Stimulated activated CD8-positive, alpha-beta memory T cell treated with anti-CD3 and anti-CD28 coated beads, Interleukin-2, amount 100 ng/mL, for 48 hours (primary cell): ENCODE measurements around the gene CHCHD6.

Experiments used
- DNase-seq, 2 donors: peaks; one replicate each; pipeline ENCODE4 v3.0.0-alpha.2; 2020; ENCODE audit warnings: low read depth in 2 of 2

The CHCHD6 gene

DNA sequence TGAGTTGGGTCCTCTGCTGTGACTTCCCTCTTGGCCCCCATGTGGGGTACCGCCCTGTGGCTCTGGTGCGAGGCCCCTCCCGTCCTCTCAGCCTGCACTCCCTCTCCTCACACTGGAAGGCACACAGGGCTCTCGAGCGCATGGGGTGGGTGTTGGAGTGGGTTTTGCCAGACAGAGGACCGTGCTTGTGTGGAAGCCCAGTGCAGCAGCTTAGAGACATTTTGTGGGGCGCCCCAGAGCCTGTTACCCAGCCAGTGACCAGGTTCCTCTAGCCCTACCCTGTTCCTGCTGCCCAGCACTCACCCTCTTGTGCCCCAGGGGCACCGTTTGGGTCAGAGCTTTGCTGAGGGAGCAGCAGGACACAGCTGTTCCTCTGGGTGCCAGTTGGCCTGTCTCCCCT, 288.7 kb downstream of the CHCHD6 start:
- DNase-seq, result no peak

DNA sequence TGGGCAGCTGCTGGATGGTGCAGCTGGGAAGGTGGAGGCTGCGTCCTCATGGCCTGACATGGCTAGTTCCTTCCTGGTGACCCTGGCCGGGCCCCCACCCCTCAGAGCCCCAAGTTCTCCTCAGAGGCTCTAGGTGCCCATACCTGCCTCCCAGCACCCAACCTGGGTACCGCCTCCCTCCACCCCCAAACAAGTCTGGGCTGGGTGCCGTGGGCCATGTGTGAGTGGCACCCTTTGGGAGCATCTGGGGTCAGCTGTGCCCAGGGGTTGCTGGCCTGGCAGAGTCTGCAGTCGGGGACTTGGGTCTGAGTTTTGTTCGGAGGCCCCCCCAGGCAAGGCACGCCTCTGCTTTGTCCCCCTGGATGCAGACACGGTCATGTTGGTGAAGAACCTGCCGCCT, 289.4 kb downstream of the CHCHD6 start:
- no peak for DNase-seq

DNA sequence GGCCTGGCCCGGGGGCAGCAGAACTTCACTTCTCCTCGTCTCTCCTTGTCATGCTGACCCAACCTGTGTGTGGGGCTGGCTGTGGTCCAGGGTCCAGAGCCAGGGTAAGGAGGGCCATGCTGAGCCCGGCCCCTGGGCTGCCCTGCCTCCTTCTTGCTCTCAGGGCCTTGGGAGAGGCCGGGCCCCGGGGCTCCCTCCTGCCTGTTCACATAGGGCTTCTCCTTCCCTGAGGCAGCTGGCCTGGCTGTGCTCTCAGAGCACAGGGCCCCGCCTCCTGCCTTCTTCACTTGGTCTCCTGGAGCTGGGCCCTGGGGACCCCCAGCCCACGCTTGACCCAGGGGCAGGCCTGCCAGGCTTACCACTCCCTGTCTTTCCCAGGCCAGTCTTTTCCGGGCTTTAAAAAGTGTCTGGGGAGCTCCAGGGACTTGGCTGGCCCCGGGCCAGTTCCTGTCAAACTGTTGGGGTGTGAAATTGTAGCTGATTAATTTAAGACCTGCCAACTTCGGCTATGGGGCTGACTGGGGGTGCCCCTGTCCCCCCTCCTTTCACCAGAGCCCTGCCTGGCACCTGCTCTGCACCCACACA, 290.7 kb downstream of the CHCHD6 start:
- DNase-seq, result no peak

DNA sequence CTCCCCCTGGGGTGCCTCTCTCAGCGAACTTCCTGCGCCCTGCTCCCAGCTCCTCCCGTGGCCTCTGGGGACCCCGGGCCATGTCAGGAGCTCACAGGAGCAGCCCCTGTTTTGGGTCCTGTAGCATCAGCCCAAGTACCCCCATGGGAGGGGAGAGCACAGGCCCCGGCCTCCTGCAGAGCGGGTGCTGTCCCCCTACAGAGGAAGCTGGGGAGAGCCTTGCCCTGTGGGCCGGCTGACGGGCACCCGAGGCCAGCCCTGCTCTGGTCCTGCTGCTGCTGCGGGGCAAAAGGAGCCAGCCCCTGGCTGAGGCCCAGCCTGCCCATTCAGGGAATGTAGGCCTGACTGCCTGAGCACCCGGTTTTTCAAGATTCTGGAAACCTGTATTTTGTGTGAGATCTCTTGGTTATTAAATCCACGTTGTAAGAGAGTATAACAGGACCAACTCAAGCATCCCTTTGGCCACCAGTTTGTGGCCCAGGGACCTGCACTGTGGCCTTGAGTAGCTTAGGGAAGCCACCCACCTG, 291.3 kb downstream of the CHCHD6 start:
- no peak for DNase-seq

DNA sequence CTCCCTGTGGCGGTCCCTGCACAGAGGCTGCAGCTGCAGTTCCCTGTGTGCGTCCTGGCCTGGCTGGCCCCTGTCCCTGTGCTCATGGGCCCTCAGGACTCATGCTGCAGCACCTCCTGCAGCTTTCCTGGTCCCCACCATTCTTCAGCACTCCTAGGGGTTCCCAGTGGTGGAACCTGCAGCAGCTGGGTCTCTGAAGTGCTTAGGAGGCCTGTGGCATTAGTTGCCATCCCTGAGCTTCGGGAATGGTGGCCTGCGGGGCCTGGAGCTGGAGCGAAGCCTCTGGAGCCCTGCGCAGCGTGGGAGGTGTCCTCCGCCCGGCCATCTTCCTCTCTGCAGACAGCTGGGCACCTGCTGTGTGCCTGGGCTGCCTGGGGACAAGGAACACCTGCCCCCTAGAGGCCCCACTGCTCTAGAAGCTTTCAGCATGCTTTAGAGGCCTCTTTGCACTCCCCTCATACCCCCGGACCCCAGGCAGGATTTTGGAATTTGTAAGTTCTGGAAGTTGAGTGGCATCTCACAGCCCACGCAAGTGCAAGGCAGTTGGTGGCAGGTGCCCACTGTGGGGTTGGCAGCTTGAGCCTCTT, 292.0 kb downstream of the CHCHD6 start:
- no peak for DNase-seq

DNA sequence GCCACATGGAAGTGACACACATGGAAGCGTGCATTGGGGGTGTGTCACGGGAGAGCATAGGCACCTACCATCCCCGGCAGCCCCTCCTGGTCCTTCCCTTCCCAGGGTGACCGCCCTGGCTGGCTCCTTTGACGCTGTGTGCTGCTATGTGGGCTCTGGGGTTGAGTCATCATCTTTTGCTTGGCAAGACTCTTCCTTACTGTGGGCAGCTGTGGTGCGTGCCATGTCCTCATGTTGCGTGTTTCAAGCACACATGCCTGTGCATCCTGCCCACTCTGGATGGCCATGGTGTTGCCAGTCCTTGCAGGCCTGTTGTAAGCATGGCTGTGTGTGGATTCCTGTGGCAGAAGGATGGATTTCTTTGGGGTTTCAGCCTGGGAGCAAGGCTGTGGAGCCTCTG, 292.9 kb downstream of the CHCHD6 start:
- no peak for DNase-seq

DNA sequence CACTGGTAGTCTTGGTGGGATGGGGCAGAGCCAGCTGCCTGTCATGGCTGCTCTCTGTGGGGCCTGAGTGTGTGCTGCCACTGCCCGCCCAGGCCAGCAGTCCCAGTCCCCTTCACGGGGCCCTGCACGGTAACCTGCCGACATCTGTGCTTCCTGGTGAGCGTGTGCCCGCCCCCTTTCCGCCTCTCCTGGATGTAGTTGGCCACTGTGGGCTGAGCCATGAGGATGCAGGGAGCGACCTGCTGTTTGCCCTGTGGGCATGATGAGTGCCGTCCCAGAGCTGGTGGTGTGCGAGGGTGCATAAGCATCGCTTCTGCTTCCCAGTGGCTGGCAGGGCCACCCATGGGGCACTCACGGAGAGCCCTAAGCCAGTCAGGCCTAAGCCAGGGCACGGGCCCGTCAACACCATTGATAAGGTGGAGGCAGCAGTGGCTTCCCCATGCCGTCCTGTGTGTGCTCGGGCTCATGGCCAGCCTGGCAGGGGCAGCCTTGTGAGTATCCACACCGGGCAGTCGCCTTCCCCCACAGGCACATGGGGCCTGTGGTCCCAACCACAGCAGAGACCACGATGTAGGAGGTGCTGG, 293.5 kb downstream of the CHCHD6 start:
- no peak for DNase-seq

DNA sequence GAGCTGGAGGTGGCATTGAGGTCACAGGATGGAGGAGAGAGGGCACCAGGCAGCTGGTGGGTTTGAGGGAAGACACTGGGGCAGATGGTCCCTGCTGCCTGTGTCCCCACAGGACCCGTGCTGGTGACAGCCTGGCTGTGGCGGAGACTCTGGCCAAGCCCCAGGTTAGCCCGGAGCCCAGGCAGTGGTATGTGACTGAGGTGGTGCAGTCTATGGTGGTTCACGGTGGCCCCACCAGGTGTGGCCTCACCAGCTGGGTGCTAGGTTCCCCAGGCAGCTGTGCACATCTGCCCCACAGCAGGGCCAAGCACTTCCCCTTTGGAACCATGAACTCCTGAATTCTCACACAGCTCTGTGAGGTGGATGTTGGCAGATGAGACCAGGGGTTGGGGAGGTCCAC, 294.3 kb downstream of the CHCHD6 start:
- no peak for DNase-seq

DNA sequence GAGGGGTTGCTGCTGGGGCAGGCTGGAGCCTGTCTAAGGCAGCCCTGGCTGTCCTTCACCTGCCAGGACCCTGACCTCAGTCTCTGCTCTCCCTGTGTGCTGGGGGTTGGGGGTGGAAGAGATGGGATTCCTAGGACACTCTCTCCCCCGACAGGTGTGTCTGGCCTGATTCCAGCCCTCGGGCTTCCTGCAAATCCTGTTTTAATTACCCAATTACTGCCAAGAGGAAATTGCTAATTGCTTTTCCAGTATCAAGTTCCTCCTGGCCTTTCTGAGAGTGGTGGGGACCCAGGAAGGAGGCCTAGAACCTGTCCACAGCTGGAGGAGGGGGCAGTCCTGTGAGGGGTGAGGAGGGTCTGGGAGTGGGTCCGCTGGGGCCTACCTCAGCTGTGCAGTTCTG, 294.7 kb downstream of the CHCHD6 start:
- DNase-seq, result no peak

DNA sequence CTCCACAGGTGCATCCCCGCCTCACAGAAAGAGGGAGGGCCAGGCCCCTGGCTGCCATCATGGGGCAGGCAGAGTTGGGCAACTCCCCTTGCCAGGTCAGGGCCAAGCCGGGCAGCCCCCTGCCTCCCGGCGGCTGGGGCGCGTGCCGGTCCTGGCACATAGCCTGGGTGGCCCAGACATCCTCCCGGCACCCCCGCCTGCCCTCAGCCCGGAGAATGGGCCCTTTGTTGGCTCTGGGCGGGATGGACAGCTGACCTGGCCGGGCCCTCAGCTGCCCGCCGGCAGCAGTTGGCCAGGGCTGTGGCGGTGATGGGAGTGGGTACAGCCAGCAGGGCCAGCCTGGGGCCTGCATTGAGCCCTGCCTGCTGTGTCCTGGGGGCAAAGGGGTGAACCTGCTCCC, 295.3 kb downstream of the CHCHD6 start:
- no peak for DNase-seq

DNA sequence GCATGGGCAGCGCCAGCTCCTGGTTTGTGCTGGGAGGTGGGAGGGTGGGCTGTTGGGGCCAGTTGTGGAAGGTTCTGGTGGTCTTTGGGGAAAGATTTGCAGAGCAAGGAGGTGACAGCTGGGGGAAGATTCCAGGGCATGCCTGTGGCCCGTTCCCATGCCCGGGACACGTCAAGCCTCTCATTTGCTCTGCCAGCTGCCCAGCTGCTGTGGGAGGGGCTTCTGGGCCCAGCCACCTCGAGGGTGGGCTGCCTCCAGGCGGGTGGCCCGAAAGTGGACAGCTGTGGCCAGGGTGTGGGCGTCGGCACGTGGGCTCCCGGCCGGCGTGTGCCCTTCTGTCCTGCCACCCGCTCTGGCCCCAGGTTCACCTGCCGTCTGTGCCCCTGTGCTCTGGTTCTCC, 296.1 kb downstream of the CHCHD6 start:
- DNase-seq, result no peak

DNA sequence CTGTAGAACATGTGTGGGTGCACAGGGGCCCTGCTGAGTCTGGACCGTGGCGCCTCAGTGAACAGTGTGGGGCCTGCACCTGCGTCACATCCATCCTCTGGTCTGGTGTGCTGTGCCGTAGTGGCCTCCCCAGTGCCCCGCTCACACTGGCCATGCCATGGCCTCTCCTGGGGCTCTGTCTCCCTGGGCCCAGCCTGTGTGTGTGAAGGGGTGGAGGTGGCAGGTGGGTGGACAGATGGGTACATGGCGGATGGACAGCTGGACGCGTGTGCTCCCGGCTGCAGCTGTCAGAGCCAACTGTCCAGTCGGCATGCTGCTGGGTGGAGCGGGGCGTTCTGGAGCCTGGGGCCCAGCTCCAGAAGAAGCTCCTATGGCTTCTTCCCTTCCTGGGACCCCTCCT, 296.7 kb downstream of the CHCHD6 start:
- DNase-seq, result no peak

DNA sequence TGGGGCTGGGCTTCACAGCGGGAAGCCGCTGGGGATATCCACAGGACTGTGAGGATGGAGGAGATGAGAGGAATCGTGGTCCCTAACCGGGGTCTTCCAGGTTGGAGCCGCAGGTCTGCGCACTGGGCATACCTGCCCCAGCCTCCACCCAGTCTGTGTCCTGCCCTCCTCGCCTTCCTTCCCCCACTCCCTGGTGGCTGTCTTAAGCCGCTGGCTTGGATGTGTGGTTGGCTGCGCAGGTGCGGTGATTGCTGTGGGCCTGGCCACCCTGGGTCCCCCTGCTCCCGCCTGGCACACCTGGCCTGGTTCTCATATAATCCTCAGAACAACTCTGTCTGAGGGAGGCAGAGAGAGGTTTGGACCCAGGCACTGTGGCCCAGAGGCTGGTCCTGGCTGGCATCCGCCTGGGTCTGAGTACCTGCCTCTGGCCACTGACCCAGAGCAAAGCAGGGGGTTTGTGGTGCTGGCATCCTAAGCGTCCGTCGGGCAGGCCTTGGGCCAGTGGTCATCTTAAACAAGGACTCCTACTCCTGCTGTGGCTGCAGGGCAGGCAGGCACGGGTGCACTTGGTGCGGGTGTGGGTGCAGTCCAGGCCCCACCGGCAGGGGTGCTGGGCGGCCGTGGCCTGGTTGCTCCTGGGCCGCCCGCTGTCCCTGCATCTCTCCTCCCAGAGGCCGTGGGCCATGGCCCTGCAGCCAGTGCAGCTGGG, 297.6 kb downstream of the CHCHD6 start:
- DNase-seq, result no peak

DNA sequence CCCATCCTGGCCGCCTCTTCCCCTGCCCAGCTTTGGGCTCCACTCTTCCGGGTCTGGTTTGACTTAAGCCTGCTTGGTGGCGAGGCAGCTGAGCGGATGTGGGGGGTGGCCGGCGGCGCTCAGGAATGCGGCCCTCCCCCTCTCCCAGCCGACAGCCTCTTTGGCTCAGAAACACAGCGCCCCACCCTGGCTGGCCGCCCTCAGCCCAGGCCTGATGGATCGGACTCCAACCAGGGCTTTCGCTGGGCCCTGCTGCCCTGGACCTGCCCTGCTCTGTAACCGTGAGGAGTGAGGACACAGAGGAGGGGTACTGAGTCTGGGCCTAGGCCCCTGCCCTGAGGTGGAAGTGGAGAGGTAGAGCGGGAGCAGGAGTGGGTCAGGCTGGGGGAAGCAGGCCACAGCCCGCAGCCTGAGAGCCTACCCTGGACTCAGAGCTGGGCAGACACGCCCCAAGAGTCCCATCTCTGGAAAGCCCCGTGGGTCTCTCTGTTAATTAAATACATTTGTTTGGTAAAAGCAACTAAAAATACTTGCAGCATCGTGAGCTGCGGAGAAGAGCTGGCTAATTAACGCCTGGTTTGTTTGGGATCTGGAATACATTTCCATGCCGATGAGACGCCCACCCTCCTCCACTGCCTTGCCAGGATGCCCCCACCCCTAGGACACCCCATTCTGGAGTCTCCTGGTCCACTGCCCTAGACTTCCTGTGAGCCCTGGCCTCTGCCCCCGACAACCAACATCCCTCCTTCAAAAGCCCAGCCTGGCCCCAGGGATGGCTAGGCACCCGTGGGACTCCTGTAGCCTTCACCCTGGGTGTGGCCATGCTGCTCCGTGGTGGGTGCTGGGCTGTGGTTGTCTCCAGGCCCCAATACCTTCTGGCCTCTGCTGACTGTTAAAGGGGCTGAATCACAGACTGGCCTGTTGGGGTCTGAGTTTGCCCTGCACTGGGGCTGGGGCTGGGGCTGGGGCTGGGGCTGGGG, 298.4 kb downstream of the CHCHD6 start:
- DNase-seq, result no peak

DNA sequence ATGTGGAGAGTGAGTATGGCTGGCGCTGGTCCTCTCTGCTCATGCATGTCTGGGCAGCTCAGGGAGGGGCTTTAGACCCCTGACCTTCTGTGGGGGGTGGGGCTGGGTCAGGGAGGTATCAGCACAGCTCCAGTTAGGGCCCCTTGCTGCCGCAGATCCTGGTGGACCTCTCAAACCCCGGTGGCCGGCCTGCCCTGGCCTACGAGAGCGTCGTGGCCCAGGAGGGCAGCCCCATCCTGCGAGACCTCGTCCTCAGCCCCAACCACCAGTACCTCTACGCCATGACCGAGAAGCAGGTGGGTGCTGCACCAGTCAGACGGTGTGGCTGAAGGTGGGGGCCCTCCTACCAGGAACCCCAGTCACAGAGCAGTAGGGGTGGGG, 299.1 kb downstream of the CHCHD6 start:
- no peak for DNase-seq

DNA sequence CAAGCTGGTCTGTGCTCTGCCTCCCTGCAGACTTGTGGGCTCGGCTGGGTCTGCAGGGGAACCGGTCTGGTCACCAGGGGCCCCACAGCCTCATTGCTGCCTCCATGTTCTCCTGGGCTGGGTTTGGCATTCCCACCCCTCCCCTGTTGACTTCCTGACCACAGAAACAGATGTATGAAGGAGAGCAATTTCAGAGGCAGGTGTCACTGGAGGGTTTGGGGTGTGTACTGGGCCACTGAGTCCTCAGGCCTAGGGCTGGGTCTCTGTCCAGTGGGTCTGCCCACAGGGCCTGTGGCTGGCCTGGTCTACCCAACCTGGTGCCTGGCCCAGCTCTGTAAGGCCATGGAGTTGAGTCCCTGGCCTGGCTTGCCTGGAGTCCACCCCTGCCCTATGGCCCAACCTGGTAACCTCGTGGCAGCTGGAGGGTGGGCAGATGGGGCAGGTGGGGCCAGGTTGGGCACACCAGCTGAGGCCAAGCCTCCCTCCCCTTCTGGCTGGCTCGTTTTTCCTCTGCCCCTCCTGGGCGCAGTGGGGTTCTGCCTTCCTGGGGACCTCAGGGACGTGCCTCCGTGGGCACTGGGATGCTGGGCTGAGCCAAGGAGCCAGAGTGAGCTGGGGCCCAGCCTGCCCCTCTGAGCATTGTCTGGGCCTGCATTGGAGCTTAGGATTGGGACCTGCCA, 299.7 kb downstream of the CHCHD6 start:
- DNase-seq, result no peak

DNA sequence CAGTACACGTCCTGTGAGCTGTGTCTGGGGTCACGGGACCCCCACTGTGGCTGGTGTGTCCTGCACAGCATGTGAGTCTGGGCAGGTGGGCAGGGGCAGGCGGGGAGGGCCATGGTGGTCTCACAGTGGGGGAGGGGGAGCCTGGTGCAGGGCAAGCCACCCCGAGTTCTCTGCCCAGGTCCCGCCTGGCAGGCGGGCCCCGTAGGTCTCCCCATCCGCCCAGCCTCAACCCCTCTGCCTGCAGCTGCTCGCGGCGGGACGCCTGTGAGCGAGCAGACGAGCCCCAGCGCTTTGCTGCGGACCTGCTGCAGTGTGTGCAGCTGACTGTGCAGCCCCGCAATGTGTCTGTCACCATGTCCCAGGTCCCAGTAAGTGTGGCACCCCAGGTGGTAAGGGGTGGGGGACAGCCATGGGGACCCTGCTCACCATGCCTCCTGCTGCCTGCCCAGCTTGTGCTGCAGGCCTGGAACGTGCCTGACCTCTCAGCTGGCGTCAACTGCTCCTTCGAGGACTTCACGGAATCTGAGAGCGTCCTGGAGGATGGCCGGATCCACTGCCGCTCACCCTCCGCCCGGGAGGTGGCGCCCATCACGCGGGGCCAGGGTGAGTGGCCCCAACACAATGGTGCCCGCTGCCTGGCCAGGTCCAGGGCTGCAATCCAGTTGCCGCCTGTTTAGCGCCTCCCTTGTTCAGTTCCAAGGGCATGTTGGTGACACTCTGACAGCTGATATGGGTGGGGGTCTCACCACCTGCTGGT, 300.8 kb downstream of the CHCHD6 start:
- no peak for DNase-seq

DNA sequence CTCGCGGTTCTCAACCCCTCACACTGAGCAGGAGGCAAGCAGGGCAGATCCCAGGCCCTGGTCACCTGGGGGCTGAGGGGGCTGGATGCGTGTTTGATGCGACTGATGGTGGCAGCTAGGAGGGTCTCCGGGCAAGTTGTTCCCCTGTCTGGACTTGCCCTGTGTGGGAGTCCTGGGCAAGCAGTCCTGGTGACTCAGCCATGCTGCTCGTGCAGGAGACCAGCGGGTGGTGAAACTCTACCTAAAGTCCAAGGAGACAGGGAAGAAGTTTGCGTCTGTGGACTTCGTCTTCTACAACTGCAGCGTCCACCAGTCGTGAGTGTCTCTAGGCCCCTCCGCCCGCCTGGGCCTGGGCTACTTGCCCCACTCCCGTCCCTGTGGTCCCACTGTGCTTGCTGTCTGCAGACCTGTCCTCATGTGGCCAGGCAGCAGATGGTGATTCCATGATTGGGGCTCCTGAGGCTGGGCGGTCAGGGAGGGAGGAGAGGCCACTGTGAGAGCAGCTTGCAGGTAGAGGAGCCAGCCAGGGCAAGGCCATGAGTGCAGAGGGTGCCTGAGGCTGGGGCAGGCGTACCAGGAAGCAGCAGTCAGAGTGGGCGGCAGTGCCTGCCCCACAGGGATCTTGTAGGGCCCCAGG, 301.9 kb downstream of the CHCHD6 start:
- no peak for DNase-seq

DNA sequence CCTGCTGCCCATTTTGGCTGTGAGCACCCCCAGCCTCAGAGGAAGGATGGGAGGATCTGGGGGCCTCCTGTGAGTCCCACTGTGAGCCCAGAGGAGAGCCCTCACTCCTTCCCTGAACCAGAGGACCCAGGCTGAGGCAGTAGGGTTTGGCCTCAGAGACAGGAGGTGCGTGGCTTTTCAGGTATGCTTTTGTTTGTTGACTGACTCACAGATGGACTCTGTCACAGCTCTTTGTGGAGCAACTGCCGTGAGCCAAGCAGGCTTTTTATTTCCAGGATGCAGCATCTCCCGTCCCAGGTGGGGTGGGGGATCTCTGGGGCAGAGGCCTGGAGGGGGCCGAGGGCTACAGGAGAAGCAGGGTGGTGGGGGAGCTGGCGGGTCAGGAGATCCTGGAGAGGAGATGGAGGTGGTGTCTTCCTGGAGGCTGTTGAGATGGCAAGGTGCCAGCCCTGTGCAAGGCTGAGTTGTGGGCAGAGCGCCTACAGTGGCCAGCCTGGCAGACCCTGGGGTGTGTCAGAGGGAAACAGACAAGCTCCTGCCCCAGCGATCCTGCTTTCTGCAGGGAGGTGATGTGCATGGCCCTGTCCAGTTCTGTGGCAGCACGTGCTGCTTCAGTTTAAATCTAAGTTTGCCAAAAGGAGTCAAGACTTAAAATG, 302.9 kb downstream of the CHCHD6 start:
- no peak for DNase-seq
